Measurements from ENCODE around the gene HDAC2. TPM values are rescaled to one million over a fixed set of nuclear protein-coding genes. Genes with fewer than 3 reads are reported as not detected.

HDAC2 gene
- total RNA-seq, 2 experiments from 2014 or later: 40.5 to 141 TPM

GRCh38 chr6:113927001-113927400 is 43.9 kb downstream of the HDAC2 start:
- CTCF ChIA-PET (ENCODE audit: unreplicated experiment): no interaction called here
- POLR2A ChIA-PET: interaction anchor here (0.6 to 1.4 kb wide), 2 partner anchors 25 to 52 kb away, joined by 3 to 4 read pairs; no protein-coding TSS in a partner anchor

GRCh38 chr6:113925378-113925777 is 45.6 kb downstream of the HDAC2 start:
- ChIA-PET POLR2A (no interaction called here), CTCF (ENCODE audit: unreplicated experiment) (no interaction called here)
- Histone ChIP-seq H3K27ac (ENCODE audit: low read depth, low read length, poor library complexity, severe bottlenecking) (no peak overlapping the region), H2AFZ (ENCODE audit: low read length) (no peak overlapping the region), H3K9me3 (ENCODE audit: low read length) (0 out of 2 replicates have a peak, but pooled peaks cover 6% of the 10 kb centered on the region), H3K9me2 (ENCODE audit: insufficient read depth, low read length) (no peaks in the 10 kb centered on the region), H3K4me3 (ENCODE audit: low read depth, low read length, poor library complexity, severe bottlenecking) (no peak overlapping the region), H4K20me1 (ENCODE audit: insufficient read depth, low read length) (no peaks in the 10 kb centered on the region), H3K79me2 (ENCODE audit: insufficient read depth, low read depth, low read length) (no peaks in the 10 kb centered on the region), H3K4me2 (ENCODE audit: low read length) (no peak overlapping the region), H3K36me3 (ENCODE audit: insufficient read depth, low read length) (no peaks in the 10 kb centered on the region), H3K4me1 (ENCODE audit: insufficient read depth, low read length, poor library complexity, severe bottlenecking) (no peaks in the 10 kb centered on the region)
- intact Hi-C loops (cut with micrococcal nuclease; ENCODE audit: unreplicated experiment): no loop called here
- no peak for TF ChIP-seq CTCF (conservative IDR thresholded peaks at IDR 0.05; ENCODE audit: low read length)
- no peak for TF ChIP-seq EZH2phosphoT487 (IDR thresholded peaks at IDR 0.05; ENCODE audit: borderline replicate concordance, low read depth, low read length)
- no TSS peak for BruUV-seq (replicated peaks)
- DNase-seq (ENCODE audit: low spot score): no peak

More at GRCh38 chr6:113927001-113927400, 43.9 kb downstream of the HDAC2 start:
- no peak for TF ChIP-seq CTCF (conservative IDR thresholded peaks at IDR 0.05; ENCODE audit: low read length)
- TF ChIP-seq EZH2phosphoT487 (IDR thresholded peaks at IDR 0.05; ENCODE audit: borderline replicate concordance, low read depth, low read length): no peak
- intact Hi-C loops (cut with micrococcal nuclease; ENCODE audit: unreplicated experiment): no loop called here
- H3K4me1 ChIP-seq (ENCODE audit: insufficient read depth, low read length, poor library complexity, severe bottlenecking): no peaks in the 10 kb centered on the region
- no peak overlapping the region for H3K4me3 ChIP-seq (ENCODE audit: low read depth, low read length, poor library complexity, severe bottlenecking)
- H3K27ac ChIP-seq (ENCODE audit: low read depth, low read length, poor library complexity, severe bottlenecking): no peak overlapping the region
- no peak for DNase-seq (ENCODE audit: low spot score)
- 0 out of 2 replicates have a peak, but pooled peaks cover 6% of the 10 kb centered on the region for H3K9me3 ChIP-seq (ENCODE audit: low read length)
- no peaks in the 10 kb centered on the region for H3K36me3 ChIP-seq (ENCODE audit: insufficient read depth, low read length)
- H3K79me2 ChIP-seq (ENCODE audit: insufficient read depth, low read depth, low read length): no peaks in the 10 kb centered on the region
- no peak overlapping the region for H2AFZ ChIP-seq (ENCODE audit: low read length)
- H3K4me2 ChIP-seq (ENCODE audit: low read length): no peak overlapping the region
- no peaks in the 10 kb centered on the region for H4K20me1 ChIP-seq (ENCODE audit: insufficient read depth, low read length)
- no peaks in the 10 kb centered on the region for H3K9me2 ChIP-seq (ENCODE audit: insufficient read depth, low read length)
- no TSS peak for BruUV-seq (replicated peaks)

- intact Hi-C loops (cut with micrococcal nuclease; ENCODE audit: unreplicated experiment): no loop called here
- Histone ChIP-seq H2AFZ (ENCODE audit: low read length) (no peak overlapping the region), H3K79me2 (ENCODE audit: insufficient read depth, low read depth, low read length) (no peaks in the 10 kb centered on the region), H3K27ac (ENCODE audit: low read depth, low read length, poor library complexity, severe bottlenecking) (no peak overlapping the region), H3K9me3 (ENCODE audit: low read length) (no peaks in the 10 kb centered on the region), H3K4me2 (ENCODE audit: low read length) (no peak overlapping the region), H3K36me3 (ENCODE audit: insufficient read depth, low read length) (no peaks in the 10 kb centered on the region), H3K9me2 (ENCODE audit: insufficient read depth, low read length) (no peaks in the 10 kb centered on the region), H3K4me1 (ENCODE audit: insufficient read depth, low read length, poor library complexity, severe bottlenecking) (no peaks in the 10 kb centered on the region), H3K4me3 (ENCODE audit: low read depth, low read length, poor library complexity, severe bottlenecking) (no peak overlapping the region), H4K20me1 (ENCODE audit: insufficient read depth, low read length) (no peaks in the 10 kb centered on the region)
- no peak for TF ChIP-seq CTCF (conservative IDR thresholded peaks at IDR 0.05; ENCODE audit: low read length)
- no peak for TF ChIP-seq EZH2phosphoT487 (IDR thresholded peaks at IDR 0.05; ENCODE audit: borderline replicate concordance, low read depth, low read length)
- BruUV-seq (replicated peaks): no TSS peak
- CTCF ChIA-PET (ENCODE audit: unreplicated experiment): no interaction called here
- no peak for DNase-seq (ENCODE audit: low spot score)
- POLR2A ChIA-PET: interaction anchor here (0.7 to 1.0 kb wide), 3 partner anchors 15 to 1470 kb away, joined by 3 read pairs; no protein-coding TSS in a partner anchor
Observed at GRCh38 chr6:113924312-113924723, 46.6 kb downstream of the HDAC2 start.

Data from OCI-LY7 (cell line).